OCI-LY1 (cell line): ENCODE measurements around the gene LRRC8D.

ENCODE experiments used
- CTCF ChIP-seq: fragments of 200-600 bp; sonication (generic), shearing (Covaris generic); IDR thresholded peaks from 2 replicates; pipeline ENCODE4 v1.5.1; 2017; ENCODE audit warnings: mild to moderate bottlenecking, antibody characterized with exemption, low read length, moderate library complexity, mixed read lengths
- EZH2 ChIP-seq: fragments of 200-600 bp; sonication (generic), shearing (Covaris generic); IDR thresholded peaks from 2 replicates; pipeline ENCODE4 v1.8.0; 2017; ENCODE audit warnings: borderline replicate concordance, mixed run types, mild to moderate bottlenecking, antibody characterized with exemption, low read length, moderate library complexity, mixed read lengths

DNA sequence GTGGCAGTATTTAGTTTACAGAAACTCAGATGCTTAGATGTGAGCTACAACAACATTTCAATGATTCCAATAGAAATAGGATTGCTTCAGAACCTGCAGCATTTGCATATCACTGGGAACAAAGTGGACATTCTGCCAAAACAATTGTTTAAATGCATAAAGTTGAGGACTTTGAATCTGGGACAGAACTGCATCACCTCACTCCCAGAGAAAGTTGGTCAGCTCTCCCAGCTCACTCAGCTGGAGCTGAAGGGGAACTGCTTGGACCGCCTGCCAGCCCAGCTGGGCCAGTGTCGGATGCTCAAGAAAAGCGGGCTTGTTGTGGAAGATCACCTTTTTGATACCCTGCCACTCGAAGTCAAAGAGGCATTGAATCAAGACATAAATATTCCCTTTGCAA, 114.4 kb downstream of the LRRC8D start:
- no peak for TF ChIP-seq EZH2
- TF ChIP-seq CTCF, result no peak
